Occipital lobe (tissue), 3 donors: Measurements from ENCODE around the gene STK11IP. TPM values are rescaled to one million over a fixed set of nuclear protein-coding genes. Genes with fewer than 3 reads are reported as not detected.
"Not testable (repeated sequence)": the region's sequence is repeated elsewhere in the genome, so short reads cannot be mapped to it uniquely, and the experiment has no call there.

ENCODE experiments used
- DNase-seq: peaks from one replicate; lab custom pipeline; 2025; lab: John Stamatoyannopoulos, UW
- small RNA-seq: library from RNA; depleted of rRNA; stranded (forward); fragments of <200 nt; gene quantifications from one replicate; pipeline ENCODE3, GENCODE V24; 2014
- total RNA-seq: library from RNA; depleted of rRNA; stranded (reverse); fragments of >200 nt; gene quantifications from one replicate; pipeline ENCODE4 v1.2.3, GENCODE V29; 2014

The STK11IP gene
- total RNA-seq, 1 donor from 2014 or later, result 14.7 TPM

- no peak for DNase-seq
Measured at GRCh38 chr2:219648963-219649362, 51.3 kb downstream of the STK11IP start.

- DNase-seq, result no peak
Measured at GRCh38 chr2:219650426-219651248, 53.0 kb downstream of the STK11IP start.

GRCh38 chr2:219651656-219652055 lies 54.0 kb downstream of the STK11IP start:
- DNase-seq, result not testable (repeated sequence)

GRCh38 chr2:219656526-219656925 lies 58.9 kb downstream of the STK11IP start:
- no peak for DNase-seq

- DNase-seq, result no peak
Measured at GRCh38 chr2:219658196-219658846, 60.7 kb downstream of the STK11IP start.

GRCh38 chr2:219658874-219659273 lies 61.2 kb downstream of the STK11IP start:
- DNase-seq, result no peak

GRCh38 chr2:219661197-219661954 lies 63.7 kb downstream of the STK11IP start:
- DNase-seq, result no peak

- DNase-seq, result no peak
Measured at GRCh38 chr2:219661955-219662395, 64.3 kb downstream of the STK11IP start.

GRCh38 chr2:219662566-219662965 lies 64.9 kb downstream of the STK11IP start:
- DNase-seq, result no peak

GRCh38 chr2:219663116-219663762 lies 65.6 kb downstream of the STK11IP start:
- DNase-seq, result no peak

GRCh38 chr2:219664041-219664440 lies 66.4 kb downstream of the STK11IP start:
- no peak for DNase-seq

- DNase-seq, result no peak
Measured at GRCh38 chr2:219664944-219665343, 67.3 kb downstream of the STK11IP start.

- DNase-seq, result no peak
Measured at GRCh38 chr2:219665926-219666325, 68.3 kb downstream of the STK11IP start.

Small RNA genes within 50 kb of the gene (small RNA-seq; reads per million reads assigned to genes)
- gene MIR3132, result not detected
- gene RN7SKP213, result not detected

Other genes starting within 250 kb of the STK11IP start
- 17.5 TPM for gene DNPEP, start 209.9 kb upstream of the STK11IP start, total RNA-seq
- gene DES, start 179.5 kb upstream of the STK11IP start, total RNA-seq, result 2.3 TPM
- 14.2 TPM for gene SPEG, start 163.0 kb upstream of the STK11IP start, total RNA-seq
- 7.5 TPM for gene GMPPA, start 99.0 kb upstream of the STK11IP start, total RNA-seq
- 8.3 TPM for gene ASIC4, start 83.4 kb upstream of the STK11IP start, total RNA-seq
- 25.9 TPM for gene CHPF, start 54.0 kb upstream of the STK11IP start, total RNA-seq
- gene TMEM198, start 53.8 kb upstream of the STK11IP start, total RNA-seq, result 14.0 TPM
- 39.9 TPM for gene OBSL1, start 26.3 kb upstream of the STK11IP start, total RNA-seq
- gene INHA, start 25.5 kb upstream of the STK11IP start, total RNA-seq, result not detected
- 32.1 TPM for gene SLC4A3, start 29.8 kb downstream of the STK11IP start, total RNA-seq